H1 (cell line): ENCODE data around the gene VIM. TPM values are rescaled to one million over a fixed set of nuclear protein-coding genes. Genes with fewer than 3 reads are reported as not detected.

Source experiments
- CTCF ChIA-PET: fragments of 300-600 bp; sonication (Branson Sonifier 250); formaldehyde crosslinking; loops from one replicate; lab custom pipeline; 2021; ENCODE audit not compliant: partially characterized antibody; lab: Charles Lee
- POLR2A ChIA-PET: fragments of 300-600 bp; sonication (Branson Sonifier 250); formaldehyde crosslinking; loops from one replicate; lab custom pipeline; 2021; ENCODE audit warnings: inconsistent platforms; ENCODE audit not compliant: partially characterized antibody; lab: Charles Lee
- DNase-seq, 2 experiments: peaks; one replicate each; pipeline versions ENCODE4 v3.0.0 to v3.0.0-alpha.2; 2010 to 2022; ENCODE audit warnings: low spot score in 2 of 2, low read depth in 1 of 2, mixed read lengths in 1 of 2
- FAIRE-seq: peaks from 2 replicates; lab custom pipeline; 2011; peaks lifted over from hg19 to GRCh38; lab: Jason Lieb, UNC
- H2AFZ ChIP-seq: 2 replicates; pipeline ENCODE4 v1.8.1; 2012; ENCODE audit warnings: low read length, inconsistent platforms
- H2AK5ac ChIP-seq: 2 replicates; pipeline ENCODE4 v1.6.1; 2013; ENCODE audit warnings: low read depth, low read length
- H2BK120ac ChIP-seq: replicated peaks from 2 replicates; pipeline ENCODE3; 2013; ENCODE audit warnings: low read depth, low read length, inconsistent platforms
- H2BK12ac ChIP-seq: 2 replicates; pipeline ENCODE4 v1.6.1; 2013; ENCODE audit warnings: low read depth, low read length
- H2BK15ac ChIP-seq: 2 replicates; pipeline ENCODE4 v1.6.1; 2013; ENCODE audit warnings: low read length
- H2BK20ac ChIP-seq: 2 replicates; pipeline ENCODE4 v1.6.1; 2013; ENCODE audit warnings: low read length
- H2BK5ac ChIP-seq: 2 replicates; pipeline ENCODE4 v1.6.1; 2013; ENCODE audit warnings: low read depth, low read length
- H3K14ac ChIP-seq: 2 replicates; pipeline ENCODE4 v1.6.1; 2013; ENCODE audit warnings: inconsistent platforms; ENCODE audit not compliant: insufficient read length
- H3K18ac ChIP-seq: 2 replicates; pipeline ENCODE4 v1.6.1; 2013; ENCODE audit warnings: low read length; ENCODE audit errors: extremely low read depth
- H3K23ac ChIP-seq: 2 replicates; pipeline ENCODE4 v1.6.1; 2013; ENCODE audit warnings: inconsistent platforms; ENCODE audit not compliant: insufficient read length
- H3K23me2 ChIP-seq: 2 replicates; pipeline ENCODE4 v1.6.1; 2013; ENCODE audit warnings: low read depth, low read length
- H3K27ac ChIP-seq: 2 replicates; pipeline ENCODE4 v1.6.1; 2011; ENCODE audit warnings: low read depth, low read length, inconsistent platforms
- H3K27me3 ChIP-seq, 4 experiments: replicated peaks in 1 of 4; 1 replicate in 1 of 4; 2 replicates in 3 of 4; pipeline versions ENCODE4 v1.6.1 to v1.8.1; 2011 to 2013; ENCODE audit warnings: low read length in 3 of 4, mild to moderate bottlenecking in 3 of 4, inconsistent platforms in 2 of 4, mixed read lengths in 2 of 4, moderate library complexity in 1 of 4; ENCODE audit not compliant: control insufficient read depth in 3 of 4, insufficient read depth in 3 of 4; ENCODE audit errors: extremely low read depth in 1 of 4
- H3K36me3 ChIP-seq, 4 experiments: 2 replicates each; pipeline versions ENCODE4 v1.6.1 to v1.8.1; 2011 to 2013; ENCODE audit warnings: mild to moderate bottlenecking in 4 of 4, low read length in 3 of 4, moderate library complexity in 2 of 4, control low read depth in 1 of 4, inconsistent platforms in 1 of 4; ENCODE audit not compliant: insufficient read depth in 4 of 4, control insufficient read depth in 2 of 4
- H3K4ac ChIP-seq: replicated peaks from 2 replicates; pipeline ENCODE3; 2013; ENCODE audit warnings: low read length, low read depth, mixed read lengths, inconsistent platforms; ENCODE audit not compliant: insufficient read length
- H3K4me1 ChIP-seq, 4 experiments: replicated peaks in 1 of 4; 1 replicate in 1 of 4; 2 replicates in 3 of 4; pipeline versions ENCODE4 v1.6.1 to v1.8.1; 2011 to 2013; ENCODE audit warnings: low read length in 3 of 4, inconsistent platforms in 2 of 4, mixed read lengths in 1 of 4; ENCODE audit not compliant: insufficient read depth in 4 of 4, control insufficient read depth in 3 of 4
- H3K4me2 ChIP-seq, 2 experiments: 2 replicates each; pipeline versions ENCODE4 v1.6.1 to v1.8.1; 2011 to 2013; ENCODE audit warnings: low read depth in 2 of 2, low read length in 2 of 2, control low read depth in 1 of 2, inconsistent platforms in 1 of 2, mild to moderate bottlenecking in 1 of 2; ENCODE audit not compliant: insufficient read depth in 1 of 2
- H3K4me3 ChIP-seq, 4 experiments: fragments of 200-600, 300-600 bp in 1 of 4; sonication (generic), shearing (Covaris generic), sonication (Bioruptor Twin) in 1 of 4; 2 replicates each; pipeline versions ENCODE4 v1.5.1 to v1.8.1; 2011 to 2016; ENCODE audit warnings: low read length in 4 of 4, low read depth in 3 of 4, control low read depth in 2 of 4, inconsistent platforms in 2 of 4, mild to moderate bottlenecking in 2 of 4, mixed read lengths in 1 of 4, moderate library complexity in 1 of 4; ENCODE audit not compliant: insufficient read depth in 2 of 4; ENCODE audit errors: extremely low read depth in 1 of 4
- H3K56ac ChIP-seq: replicated peaks from 2 replicates; pipeline ENCODE3; 2013; ENCODE audit warnings: low read depth, mild to moderate bottlenecking, mixed read lengths, low read length, inconsistent platforms; ENCODE audit not compliant: insufficient read length
- H3K79me1 ChIP-seq: 2 replicates; pipeline ENCODE4 v1.6.1; 2013; ENCODE audit warnings: low read depth, low read length, control low read depth
- H3K79me2 ChIP-seq, 2 experiments: 2 replicates each; pipeline versions ENCODE4 v1.6.1 to v1.8.1; 2012 to 2013; ENCODE audit warnings: low read length in 2 of 2, mild to moderate bottlenecking in 2 of 2, inconsistent platforms in 1 of 2; ENCODE audit not compliant: insufficient read depth in 2 of 2, control insufficient read depth in 1 of 2
- H3K9ac ChIP-seq, 4 experiments: replicated peaks in 1 of 4; 1 replicate in 1 of 4; 2 replicates in 3 of 4; pipeline versions ENCODE4 v1.6.1 to v1.8.1; 2011 to 2013; ENCODE audit warnings: low read depth in 3 of 4, low read length in 3 of 4, control low read depth in 2 of 4, mild to moderate bottlenecking in 2 of 4, moderate library complexity in 2 of 4, inconsistent platforms in 1 of 4; ENCODE audit errors: extremely low read depth in 1 of 4
- H3K9me3 ChIP-seq, 2 experiments: 2 replicates each; pipeline versions ENCODE4 v1.6.1 to v1.8.1; 2012 to 2013; ENCODE audit warnings: mild to moderate bottlenecking in 2 of 2, moderate library complexity in 2 of 2, control low read depth in 1 of 2, inconsistent platforms in 1 of 2, low read depth in 1 of 2, low read length in 1 of 2, mixed read lengths in 1 of 2; ENCODE audit not compliant: insufficient read depth in 2 of 2
- H4K20me1 ChIP-seq, 2 experiments: replicated peaks in 1 of 2; 2 replicates each; pipeline versions ENCODE3 to v1.8.1; 2011 to 2013; ENCODE audit warnings: inconsistent platforms in 2 of 2, low read length in 2 of 2, mild to moderate bottlenecking in 1 of 2; ENCODE audit not compliant: insufficient read depth in 2 of 2, control insufficient read depth in 1 of 2
- H4K5ac ChIP-seq: 2 replicates; pipeline ENCODE4 v1.6.1; 2013; ENCODE audit warnings: low read length, low read depth, mixed read lengths, inconsistent platforms; ENCODE audit not compliant: insufficient read length
- H4K8ac ChIP-seq: 2 replicates; pipeline ENCODE4 v1.8.0; 2013; ENCODE audit warnings: mild to moderate bottlenecking, moderate library complexity, low read length, inconsistent platforms; ENCODE audit not compliant: insufficient read depth; ENCODE audit errors: extremely low read depth
- H4K91ac ChIP-seq: replicated peaks from 2 replicates; pipeline ENCODE3; 2013; ENCODE audit warnings: low read length, mixed read lengths, inconsistent platforms; ENCODE audit not compliant: insufficient read length
- SP1 ChIP-seq: IDR thresholded peaks from 2 replicates; pipeline ENCODE4 v1.6.1; 2011; ENCODE audit warnings: low read depth, low read length
- SUZ12 ChIP-seq: fragments of 200-600 bp; sonication (generic); IDR thresholded peaks from 2 replicates; pipeline ENCODE4 v1.6.1; 2012; ENCODE audit warnings: mild to moderate bottlenecking, inconsistent platforms, low read length, moderate library complexity, mixed read lengths
- WGBS, 2 experiments: shearing (Covaris generic) in 1 of 2; methylation state at CpG; one replicate each; pipeline versions ENCODE4 v1.1.6 to v1.1.7; 2013 to 2015; ENCODE audit warnings: low lambda C conversion rate in 2 of 2, mixed read lengths in 2 of 2, inconsistent platforms in 1 of 2, low coverage in 1 of 2, missing lambda C conversion rate in 1 of 2; ENCODE audit not compliant: insufficient replicate concordance in 2 of 2, insufficient coverage in 1 of 2, insufficient read length in 1 of 2; ENCODE audit errors: extremely low coverage in 1 of 2, missing lambda C conversion rate in 1 of 2; 5-methylcytosine and 5-hydroxymethylcytosine counted together
- polyA plus RNA-seq, 7 experiments: library from polyadenylated mRNA; depleted of rRNA in 3 of 7; stranded (reverse) in 5 of 7; unstranded in 2 of 7; fragments of >200 nt in 5 of 7; fragments of 200-250 nt in 2 of 7; gene quantifications; 1 replicate in 5 of 7; 2 replicates in 1 of 7; 4 replicates in 1 of 7; pipeline versions ENCODE4 v1.2.1 to v1.2.3, GENCODE V29; 2011 to 2013; ENCODE audit warnings: missing spikeins in 2 of 7, mixed read lengths in 2 of 7
- total RNA-seq: library from RNA; stranded (reverse); fragmentation: NEBNext Ultra II Directional; extraction: Animal tissue kit (Norgen Biotek cat#: 25700); gene quantifications from 2 replicates; pipeline ENCODE4 v1.2.1, GENCODE V29; 2021

Gene VIM
- total and polyA plus RNA-seq, 2 of the 8 experiments (the other 6 are each of a cell fraction or from before 2014, with no cell fraction given) = 347 to 372 TPM

DNA sequence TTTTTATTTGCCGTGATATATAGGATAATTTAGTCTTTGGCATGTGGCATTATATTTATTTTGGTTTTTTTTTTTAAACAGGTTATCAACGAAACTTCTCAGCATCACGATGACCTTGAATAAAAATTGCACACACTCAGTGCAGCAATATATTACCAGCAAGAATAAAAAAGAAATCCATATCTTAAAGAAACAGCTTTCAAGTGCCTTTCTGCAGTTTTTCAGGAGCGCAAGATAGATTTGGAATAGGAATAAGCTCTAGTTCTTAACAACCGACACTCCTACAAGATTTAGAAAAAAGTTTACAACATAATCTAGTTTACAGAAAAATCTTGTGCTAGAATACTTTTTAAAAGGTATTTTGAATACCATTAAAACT lies 9.1 kb downstream of the VIM start:
- Histone ChIP-seq H2BK15ac (no peak overlapping the region), H3K4me1 (no peaks in the 10 kb centered on the region), H3K56ac (no peak overlapping the region), H3K9ac (no peak overlapping the region), H3K27me3 (no peaks in the 10 kb centered on the region), H3K79me2 (no peaks in the 10 kb centered on the region), H3K18ac (no peak overlapping the region), H3K79me1 (no peaks in the 10 kb centered on the region), H2AK5ac (no peak overlapping the region), H2BK120ac (no peak overlapping the region), H3K4me3 (no peak overlapping the region), H2BK20ac (no peak overlapping the region), H2AFZ (no peak overlapping the region), H2BK5ac (no peak overlapping the region), H3K36me3 (peaks cover 6 to 56% (median 43%) of the 10 kb centered on the region in 4 experiments), H3K23me2 (no peaks in the 10 kb centered on the region), H4K20me1 (no peaks in the 10 kb centered on the region), H3K4me2 (no peak overlapping the region), H3K14ac (no peak overlapping the region), H2BK12ac (no peak overlapping the region), H4K91ac (no peak overlapping the region), H4K8ac (no peak overlapping the region), H3K9me3 (no peaks in the 10 kb centered on the region), H3K23ac (no peak overlapping the region), H3K27ac (no peak overlapping the region), H3K4ac (no peak overlapping the region), H4K5ac (no peak overlapping the region)
- TF ChIP-seq SP1 = peak; percentile 55; the same call in 1 of the 2 replicates
- TF ChIP-seq SUZ12 = no peak
- POLR2A ChIA-PET = interaction anchor here (0.7 to 1.9 kb wide), 3 partner anchors 9 to 215 kb away, joined by 4 to 6 read pairs (median 4); partner anchors contain the start of gene VIM
- FAIRE-seq (no peak), DNase-seq (no peak)
- WGBS, 2 experiments = 95% methylated on average over 5 of the region's 5 CpGs; no CpG with 5 or more reads in 1 of the 2 experiments
- CTCF ChIA-PET = interaction anchor here (0.6 kb wide), 1 partner anchor 100 kb away, joined by 3 read pairs; no protein-coding TSS in a partner anchor
